WTC11 (cell line): ENCODE measurements around the gene NFILZ. TPM values are rescaled to one million over a fixed set of nuclear protein-coding genes. Genes with fewer than 3 reads are reported as not detected.

Source experiments
- ATAC-seq: fragments of 200-7000 bp; cut with Tn5 transposase; 2 replicates; pipeline ENCODE4 v1.10.0; 2021; ENCODE audit warnings: mild to moderate bottlenecking, moderate library complexity
- Bru-seq: library from RNA; stranded (reverse); fragments of 400-500 nt; gene quantifications from one replicate; lab custom pipeline; 2021; lab: Mats Ljungman, UMichigan
- CTCF ChIA-PET: fragments of 300-600 bp; sonication (Branson Sonifier 250); formaldehyde crosslinking; loops from one replicate; lab custom pipeline; 2021; ENCODE audit warnings: antibody characterized with exemption; lab: Charles Lee
- POLR2A ChIA-PET: fragments of 350-600 bp; sonication (Branson Sonifier 250); formaldehyde crosslinking; loops from one replicate; lab custom pipeline; 2021; ENCODE audit warnings: antibody characterized with exemption; lab: Charles Lee
- DNase-seq: peaks from one replicate; pipeline ENCODE4 v3.0.0; 2021; ENCODE audit warnings: low spot score
- H3K27ac Mint-ChIP-seq: 2 replicates; pipeline ENCODE4 v1.8.0; 2021; ENCODE audit warnings: mixed read lengths
- H3K27me3 Mint-ChIP-seq: 2 replicates; pipeline ENCODE4 v1.8.0; 2021; ENCODE audit warnings: low read depth, mild to moderate bottlenecking, moderate library complexity, mixed read lengths
- H3K36me3 Mint-ChIP-seq: 2 replicates; pipeline ENCODE4 v1.8.0; 2021; ENCODE audit warnings: mixed read lengths
- H3K4me1 Mint-ChIP-seq: 2 replicates; pipeline ENCODE4 v1.8.0; 2022; ENCODE audit warnings: mixed read lengths
- H3K4me3 Mint-ChIP-seq: 2 replicates; pipeline ENCODE4 v1.8.0; 2021; ENCODE audit warnings: mild to moderate bottlenecking, moderate library complexity, mixed read lengths
- H3K9me3 Mint-ChIP-seq: 2 replicates; pipeline ENCODE4 v1.8.0; 2021; ENCODE audit warnings: mixed read lengths
- CDX4 ChIP-seq: fragments of 250-450 bp; sonication (Bioruptor Pico); IDR thresholded peaks from 2 replicates; pipeline ENCODE4 v1.9.0; 2021; ENCODE audit warnings: moderate library complexity, mild to moderate bottlenecking, inconsistent platforms, borderline replicate concordance
- CREM ChIP-seq: sonication (generic); formaldehyde crosslinking; IDR thresholded peaks from 2 replicates; pipeline ENCODE4 v1.8.1; 2022; ENCODE audit warnings: mild to moderate bottlenecking, missing genetic modification reagents, moderate library complexity
- E2F1 ChIP-seq: sonication (generic); formaldehyde crosslinking; IDR thresholded peaks from 2 replicates; pipeline ENCODE4 v1.8.0; 2022; ENCODE audit warnings: mild to moderate bottlenecking, missing genetic modification reagents
- ELF4 ChIP-seq: sonication (generic); formaldehyde crosslinking; IDR thresholded peaks from 2 replicates; pipeline ENCODE4 v1.8.1; 2022; ENCODE audit warnings: low read depth, mild to moderate bottlenecking, moderate library complexity, missing genetic modification reagents
- ETV6 ChIP-seq: sonication (generic); formaldehyde crosslinking; IDR thresholded peaks from 2 replicates; pipeline ENCODE4 v1.8.1; 2022; ENCODE audit warnings: mild to moderate bottlenecking, missing genetic modification reagents
- HMGA2 ChIP-seq: fragments of 250-450 bp; sonication (Bioruptor Pico); IDR thresholded peaks from 2 replicates; pipeline ENCODE4 v1.4.0; 2021; ENCODE audit warnings: mild to moderate bottlenecking, moderate library complexity
- IRF2 ChIP-seq: sonication (generic); formaldehyde crosslinking; IDR thresholded peaks from 2 replicates; pipeline ENCODE4 v1.8.0; 2022; ENCODE audit warnings: low read depth, missing genetic modification reagents, borderline replicate concordance
- KAT7 ChIP-seq: sonication (generic); formaldehyde crosslinking; IDR thresholded peaks from 2 replicates; pipeline ENCODE4 v1.8.1; 2023; ENCODE audit warnings: missing genetic modification reagents, mild to moderate bottlenecking, borderline replicate concordance
- MLX ChIP-seq: sonication (generic); formaldehyde crosslinking; IDR thresholded peaks from 2 replicates; pipeline ENCODE4 v1.8.1; 2023; ENCODE audit warnings: mild to moderate bottlenecking, missing genetic modification reagents, moderate library complexity
- MYBL2 ChIP-seq: sonication (generic); formaldehyde crosslinking; IDR thresholded peaks from 2 replicates; pipeline ENCODE4 v1.8.1; 2023; ENCODE audit warnings: mild to moderate bottlenecking, moderate library complexity, missing genetic modification reagents
- NFE2L1 ChIP-seq: sonication (generic); formaldehyde crosslinking; IDR thresholded peaks from 2 replicates; pipeline ENCODE4 v1.8.1; 2023; ENCODE audit warnings: missing genetic modification reagents
- NFYB ChIP-seq: sonication (generic); formaldehyde crosslinking; conservative IDR thresholded peaks from 2 replicates; pipeline ENCODE4 v1.8.0; 2022; ENCODE audit warnings: low read depth, missing genetic modification reagents
- PRDM15 ChIP-seq: sonication (generic); formaldehyde crosslinking; IDR thresholded peaks from 2 replicates; pipeline ENCODE4 v1.8.0; 2022; ENCODE audit warnings: missing genetic modification reagents
- RORB ChIP-seq: fragments of 250-450 bp; sonication (Bioruptor Pico); IDR thresholded peaks from 2 replicates; pipeline ENCODE4 v1.9.0; 2021; ENCODE audit warnings: mild to moderate bottlenecking
- SOX15 ChIP-seq: fragments of 250-450 bp; sonication (Bioruptor Pico); IDR thresholded peaks from 2 replicates; pipeline ENCODE4 v1.9.0; 2021; ENCODE audit warnings: mild to moderate bottlenecking
- TEAD4 ChIP-seq: sonication (generic); formaldehyde crosslinking; IDR thresholded peaks from 2 replicates; pipeline ENCODE4 v1.8.0; 2022; ENCODE audit warnings: mild to moderate bottlenecking, missing genetic modification reagents
- USF1 ChIP-seq: sonication (generic); formaldehyde crosslinking; IDR thresholded peaks from 2 replicates; pipeline ENCODE4 v1.8.0; 2022; ENCODE audit warnings: mild to moderate bottlenecking, missing genetic modification reagents
- ZNF138 ChIP-seq: sonication (generic); formaldehyde crosslinking; conservative IDR thresholded peaks from 2 replicates; pipeline ENCODE4 v1.8.1; 2022; ENCODE audit warnings: mild to moderate bottlenecking, moderate library complexity, missing genetic modification reagents
- long read RNA-seq, 3 experiments: library from RNA in 1 of 3; library from capped mRNA in 1 of 3; library from polyadenylated mRNA in 1 of 3; unstranded in 2 of 3; stranded (forward) in 1 of 3; transcript quantifications; one replicate each; pipeline ENCODE4 v2.0.0, GENCODE V29; 2021
- total RNA-seq: library from RNA; stranded (reverse); gene quantifications from 3 replicates; pipeline ENCODE4 v1.2.3, GENCODE V29; 2021
- TF ChIP-seq, protein P1 (sequence below): sonication (generic); formaldehyde crosslinking; IDR thresholded peaks from 2 replicates; pipeline ENCODE4 v1.8.1; 2023; ENCODE audit warnings: mild to moderate bottlenecking, missing genetic modification reagents, borderline replicate concordance
- TF ChIP-seq, protein P2 (sequence below): sonication (generic); formaldehyde crosslinking; IDR thresholded peaks from 2 replicates; pipeline ENCODE4 v1.8.1; 2022; ENCODE audit warnings: mild to moderate bottlenecking, missing genetic modification reagents, moderate library complexity, borderline replicate concordance

Gene NFILZ, protein sequence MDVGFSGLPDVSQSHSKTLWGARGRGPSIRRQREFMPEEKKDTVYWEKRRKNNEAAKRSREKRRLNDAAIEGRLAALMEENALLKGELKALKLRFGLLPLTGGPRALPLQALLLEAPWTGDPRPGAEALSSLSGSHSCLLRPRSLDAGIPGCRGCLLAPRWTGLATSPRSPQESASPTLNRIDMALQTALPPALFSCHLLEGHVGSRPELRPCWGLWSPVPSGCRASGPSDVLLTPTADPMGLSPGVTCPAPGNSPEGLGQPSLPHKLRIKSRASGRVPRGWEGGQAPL
- total RNA-seq = not detected in 3 replicates
- not detected for Bru-seq, nascent RNA
- long read RNA-seq, experiment 1 = 0 reads
- long read RNA-seq, experiment 2 = 0 reads
- long read RNA-seq, experiment 3 = 0 reads

- H3K27ac Mint-ChIP-seq = no peak within 1 kb of the TSS
- no peak within 1 kb of the TSS for H3K4me3 Mint-ChIP-seq
- H3K4me1 Mint-ChIP-seq = peaks cover 19% of the 10 kb centered on the region
- POLR2A ChIA-PET = no interaction called here
- H3K36me3 Mint-ChIP-seq = no peaks in the 10 kb centered on the region
- DNase-seq (no peak), ATAC-seq (no peak)
- no peak for TF ChIP-seq PRDM15 (CRISPR knock-in tag)
- TF ChIP-seq ELF4 (CRISPR knock-in tag) = no peak
- no peak for TF ChIP-seq MLX (CRISPR knock-in tag)
- no peak for TF ChIP-seq CREM (CRISPR knock-in tag)
- TF ChIP-seq ZNF138 (CRISPR knock-in tag) = no peak
- TF ChIP-seq NFE2L1 (CRISPR knock-in tag) = no peak
- TF ChIP-seq USF1 (CRISPR knock-in tag) = no peak
- no peak for TF ChIP-seq TEAD4 (CRISPR knock-in tag)
- TF ChIP-seq NFYB (CRISPR knock-in tag) = no peak
- no peak for TF ChIP-seq IRF2
- no peak for TF ChIP-seq SOX15 (CRISPR knock-in tag)
- TF ChIP-seq HMGA2 (CRISPR knock-in tag) = no peak
- no peak for TF ChIP-seq MYBL2 (CRISPR knock-in tag)
- no peak for TF ChIP-seq CDX4 (CRISPR knock-in tag)
- no peak for TF ChIP-seq ETV6 (CRISPR knock-in tag)
- TF ChIP-seq KAT7 (CRISPR knock-in tag) = no peak
- TF ChIP-seq, protein P1, sequence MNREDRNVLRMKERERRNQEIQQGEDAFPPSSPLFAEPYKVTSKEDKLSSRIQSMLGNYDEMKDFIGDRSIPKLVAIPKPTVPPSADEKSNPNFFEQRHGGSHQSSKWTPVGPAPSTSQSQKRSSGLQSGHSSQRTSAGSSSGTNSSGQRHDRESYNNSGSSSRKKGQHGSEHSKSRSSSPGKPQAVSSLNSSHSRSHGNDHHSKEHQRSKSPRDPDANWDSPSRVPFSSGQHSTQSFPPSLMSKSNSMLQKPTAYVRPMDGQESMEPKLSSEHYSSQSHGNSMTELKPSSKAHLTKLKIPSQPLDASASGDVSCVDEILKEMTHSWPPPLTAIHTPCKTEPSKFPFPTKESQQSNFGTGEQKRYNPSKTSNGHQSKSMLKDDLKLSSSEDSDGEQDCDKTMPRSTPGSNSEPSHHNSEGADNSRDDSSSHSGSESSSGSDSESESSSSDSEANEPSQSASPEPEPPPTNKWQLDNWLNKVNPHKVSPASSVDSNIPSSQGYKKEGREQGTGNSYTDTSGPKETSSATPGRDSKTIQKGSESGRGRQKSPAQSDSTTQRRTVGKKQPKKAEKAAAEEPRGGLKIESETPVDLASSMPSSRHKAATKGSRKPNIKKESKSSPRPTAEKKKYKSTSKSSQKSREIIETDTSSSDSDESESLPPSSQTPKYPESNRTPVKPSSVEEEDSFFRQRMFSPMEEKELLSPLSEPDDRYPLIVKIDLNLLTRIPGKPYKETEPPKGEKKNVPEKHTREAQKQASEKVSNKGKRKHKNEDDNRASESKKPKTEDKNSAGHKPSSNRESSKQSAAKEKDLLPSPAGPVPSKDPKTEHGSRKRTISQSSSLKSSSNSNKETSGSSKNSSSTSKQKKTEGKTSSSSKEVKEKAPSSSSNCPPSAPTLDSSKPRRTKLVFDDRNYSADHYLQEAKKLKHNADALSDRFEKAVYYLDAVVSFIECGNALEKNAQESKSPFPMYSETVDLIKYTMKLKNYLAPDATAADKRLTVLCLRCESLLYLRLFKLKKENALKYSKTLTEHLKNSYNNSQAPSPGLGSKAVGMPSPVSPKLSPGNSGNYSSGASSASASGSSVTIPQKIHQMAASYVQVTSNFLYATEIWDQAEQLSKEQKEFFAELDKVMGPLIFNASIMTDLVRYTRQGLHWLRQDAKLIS (CRISPR knock-in tag) = no peak
- TF ChIP-seq, protein P2, sequence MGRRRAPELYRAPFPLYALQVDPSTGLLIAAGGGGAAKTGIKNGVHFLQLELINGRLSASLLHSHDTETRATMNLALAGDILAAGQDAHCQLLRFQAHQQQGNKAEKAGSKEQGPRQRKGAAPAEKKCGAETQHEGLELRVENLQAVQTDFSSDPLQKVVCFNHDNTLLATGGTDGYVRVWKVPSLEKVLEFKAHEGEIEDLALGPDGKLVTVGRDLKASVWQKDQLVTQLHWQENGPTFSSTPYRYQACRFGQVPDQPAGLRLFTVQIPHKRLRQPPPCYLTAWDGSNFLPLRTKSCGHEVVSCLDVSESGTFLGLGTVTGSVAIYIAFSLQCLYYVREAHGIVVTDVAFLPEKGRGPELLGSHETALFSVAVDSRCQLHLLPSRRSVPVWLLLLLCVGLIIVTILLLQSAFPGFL (CRISPR knock-in tag) = no peak
- TF ChIP-seq E2F1 (CRISPR knock-in tag) = no peak
- no peak for TF ChIP-seq RORB (CRISPR knock-in tag)
- no peaks in the 10 kb centered on the region for H3K27me3 Mint-ChIP-seq
- CTCF ChIA-PET = interaction anchor here (1.1 to 2.2 kb wide), 5 partner anchors 12 to 64 kb away, joined by 3 to 11 read pairs (median 4); no protein-coding TSS in a partner anchor
- H3K9me3 Mint-ChIP-seq = no peaks in the 10 kb centered on the region
Measured at GRCh38 chr19:8629996-8630683, at the start of gene NFILZ. Gene NFILZ (plus strand): TSS chr19:8630633. CDS start chr19:8676766, 46,133 bp downstream.
